K562 (cell line): ENCODE results near the gene MLLT1. TPM values are rescaled to one million over a fixed set of nuclear protein-coding genes. Genes with fewer than 3 reads are reported as not detected.

ENCODE experiments used
- CREM ChIP-seq: IDR thresholded peaks from 2 replicates; pipeline ENCODE4 v1.6.1; 2014; ENCODE audit warnings: antibody characterized with exemption, low read depth
- ERF ChIP-seq: fragments of 450-650 bp; formaldehyde crosslinking; IDR thresholded peaks from 2 replicates; pipeline ENCODE4 v1.4.0; 2020; ENCODE audit warnings: mild to moderate bottlenecking, mixed read lengths
- FOXK2 ChIP-seq, 2 experiments: fragments of 450-650 bp; IDR thresholded peaks in 1 of 2; conservative IDR thresholded peaks in 1 of 2; 2 replicates each; pipeline ENCODE4 v1.6.1; 2016; ENCODE audit warnings: low read depth in 2 of 2, mild to moderate bottlenecking in 1 of 2
- GMEB1 ChIP-seq: fragments of 250-450 bp; sonication (Bioruptor Pico); IDR thresholded peaks from 2 replicates; pipeline ENCODE4 v1.4.0; 2020; ENCODE audit warnings: mild to moderate bottlenecking
- HDAC1 ChIP-seq, 2 experiments: fragments of 450-650 bp; IDR thresholded peaks; 2 replicates each; pipeline ENCODE4 v1.6.1; 2016 to 2017; ENCODE audit warnings: inconsistent platforms in 1 of 2, mild to moderate bottlenecking in 1 of 2, moderate library complexity in 1 of 2
- RUNX1 ChIP-seq: sonication (generic); IDR thresholded peaks from 2 replicates; pipeline ENCODE4 v1.6.1; 2016; ENCODE audit warnings: antibody characterized with exemption, low read depth
- SOX6 ChIP-seq: fragments of 450-650 bp; IDR thresholded peaks from 2 replicates; pipeline ENCODE4 v1.6.1; 2014; ENCODE audit warnings: mild to moderate bottlenecking
- ZNF655 ChIP-seq: fragments of 250-450 bp; sonication (Bioruptor Pico); IDR thresholded peaks from 2 replicates; pipeline ENCODE4 v1.5.0; 2021
- polyA plus RNA-seq, 8 experiments: library from polyadenylated mRNA; depleted of rRNA in 4 of 8; stranded (reverse) in 5 of 8; unstranded in 3 of 8; fragments of >200 nt; fragmentation: Nextera tagmentation in 2 of 8; fragmentation: Illumina TruSeq in 1 of 8; extraction: Ambion mirVana in 2 of 8; extraction: Trizol in 1 of 8; gene quantifications; 2 replicates each; pipeline versions ENCODE4 v1.2.1 to v1.2.3, GENCODE V29; 2011 to 2014; ENCODE audit warnings: inconsistent platforms in 1 of 8, missing spikeins in 1 of 8
- total RNA-seq, 7 experiments: library from RNA; depleted of rRNA in 6 of 7; stranded (reverse); fragments of >200 nt in 6 of 7; fragmentation: Illumina TruSeq in 2 of 7; extraction: Trizol in 2 of 7; gene quantifications; 2 replicates each; pipeline versions ENCODE4 v1.2.1 to v1.2.3, GENCODE V29; 2011 to 2021; ENCODE audit warnings: low replicate concordance in 1 of 7
- TF ChIP-seq, protein P1 (sequence below): fragments of 450-650 bp; IDR thresholded peaks from 2 replicates; pipeline ENCODE4 v1.6.1; 2016; ENCODE audit warnings: low read depth
- TF ChIP-seq, protein P2 (sequence below), 2 experiments: fragments of 150-350 bp in 1 of 2; IDR thresholded peaks; 2 replicates each; pipeline ENCODE4 v1.6.1; 2012 to 2016; ENCODE audit warnings: low read depth in 2 of 2, low read length in 2 of 2, mild to moderate bottlenecking in 1 of 2, moderate library complexity in 1 of 2

MLLT1 gene
- total and polyA plus RNA-seq, 9 of the 15 experiments (the other 6 are each of a cell fraction or from before 2014, with no cell fraction given) = 0.23 to 63.5 (median 15.4) TPM

GRCh38 chr19:6199240-6199994, 80.4 kb downstream of the MLLT1 start (continued):
- peak; percentile 35 for TF ChIP-seq GMEB1 (CRISPR knock-in tag)
- no peak for TF ChIP-seq ZNF655 (CRISPR knock-in tag)
- TF ChIP-seq CREM = peak; percentile 39; the same call in 1 of the 2 replicates
- 0 out of 2 replicates have a peak, but pooled peaks have one; percentile 39 for TF ChIP-seq SOX6
- TF ChIP-seq, protein P1, sequence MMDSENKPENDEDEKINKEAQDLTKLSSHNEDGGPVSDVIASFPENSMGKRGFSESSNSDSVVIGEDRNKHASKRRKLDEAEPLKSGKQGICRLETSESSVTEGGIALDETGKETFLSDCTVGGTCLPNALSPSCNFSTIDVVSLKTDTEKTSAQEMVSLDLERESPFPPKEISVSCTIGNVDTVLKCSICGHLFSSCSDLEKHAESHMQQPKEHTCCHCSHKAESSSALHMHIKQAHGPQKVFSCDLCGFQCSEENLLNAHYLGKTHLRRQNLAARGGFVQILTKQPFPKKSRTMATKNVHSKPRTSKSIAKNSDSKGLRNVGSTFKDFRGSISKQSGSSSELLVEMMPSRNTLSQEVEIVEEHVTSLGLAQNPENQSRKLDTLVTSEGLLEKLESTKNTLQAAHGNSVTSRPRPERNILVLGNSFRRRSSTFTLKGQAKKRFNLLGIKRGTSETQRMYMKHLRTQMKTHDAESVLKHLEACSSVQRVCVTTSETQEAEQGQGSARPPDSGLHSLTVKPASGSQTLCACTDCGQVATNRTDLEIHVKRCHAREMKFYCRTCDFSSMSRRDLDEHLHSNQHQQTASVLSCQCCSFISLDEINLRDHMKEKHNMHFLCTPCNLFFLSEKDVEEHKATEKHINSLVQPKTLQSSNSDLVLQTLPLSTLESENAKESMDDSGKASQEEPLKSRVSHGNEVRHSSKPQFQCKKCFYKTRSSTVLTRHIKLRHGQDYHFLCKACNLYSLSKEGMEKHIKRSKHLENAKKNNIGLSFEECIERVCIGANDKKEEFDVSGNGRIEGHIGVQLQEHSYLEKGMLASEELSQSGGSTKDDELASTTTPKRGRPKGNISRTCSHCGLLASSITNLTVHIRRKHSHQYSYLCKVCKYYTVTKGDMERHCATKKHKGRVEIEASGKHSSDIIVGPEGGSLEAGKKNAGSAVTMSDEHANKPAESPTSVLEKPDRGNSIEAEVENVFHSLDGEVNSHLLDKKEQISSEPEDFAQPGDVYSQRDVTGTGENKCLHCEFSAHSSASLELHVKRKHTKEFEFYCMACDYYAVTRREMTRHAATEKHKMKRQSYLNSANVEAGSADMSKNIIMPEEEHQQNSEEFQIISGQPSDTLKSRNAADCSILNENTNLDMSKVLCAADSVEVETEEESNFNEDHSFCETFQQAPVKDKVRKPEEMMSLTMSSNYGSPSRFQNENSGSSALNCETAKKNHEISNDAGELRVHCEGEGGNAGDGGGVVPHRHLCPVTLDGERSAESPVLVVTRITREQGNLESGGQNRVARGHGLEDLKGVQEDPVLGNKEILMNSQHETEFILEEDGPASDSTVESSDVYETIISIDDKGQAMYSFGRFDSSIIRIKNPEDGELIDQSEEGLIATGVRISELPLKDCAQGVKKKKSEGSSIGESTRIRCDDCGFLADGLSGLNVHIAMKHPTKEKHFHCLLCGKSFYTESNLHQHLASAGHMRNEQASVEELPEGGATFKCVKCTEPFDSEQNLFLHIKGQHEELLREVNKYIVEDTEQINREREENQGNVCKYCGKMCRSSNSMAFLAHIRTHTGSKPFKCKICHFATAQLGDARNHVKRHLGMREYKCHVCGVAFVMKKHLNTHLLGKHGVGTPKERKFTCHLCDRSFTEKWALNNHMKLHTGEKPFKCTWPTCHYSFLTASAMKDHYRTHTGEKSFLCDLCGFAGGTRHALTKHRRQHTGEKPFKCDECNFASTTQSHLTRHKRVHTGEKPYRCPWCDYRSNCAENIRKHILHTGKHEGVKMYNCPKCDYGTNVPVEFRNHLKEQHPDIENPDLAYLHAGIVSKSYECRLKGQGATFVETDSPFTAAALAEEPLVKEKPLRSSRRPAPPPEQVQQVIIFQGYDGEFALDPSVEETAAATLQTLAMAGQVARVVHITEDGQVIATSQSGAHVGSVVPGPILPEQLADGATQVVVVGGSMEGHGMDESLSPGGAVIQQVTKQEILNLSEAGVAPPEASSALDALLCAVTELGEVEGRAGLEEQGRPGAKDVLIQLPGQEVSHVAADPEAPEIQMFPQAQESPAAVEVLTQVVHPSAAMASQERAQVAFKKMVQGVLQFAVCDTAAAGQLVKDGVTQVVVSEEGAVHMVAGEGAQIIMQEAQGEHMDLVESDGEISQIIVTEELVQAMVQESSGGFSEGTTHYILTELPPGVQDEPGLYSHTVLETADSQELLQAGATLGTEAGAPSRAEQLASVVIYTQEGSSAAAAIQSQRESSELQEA = no peak
- TF ChIP-seq, protein P2, sequence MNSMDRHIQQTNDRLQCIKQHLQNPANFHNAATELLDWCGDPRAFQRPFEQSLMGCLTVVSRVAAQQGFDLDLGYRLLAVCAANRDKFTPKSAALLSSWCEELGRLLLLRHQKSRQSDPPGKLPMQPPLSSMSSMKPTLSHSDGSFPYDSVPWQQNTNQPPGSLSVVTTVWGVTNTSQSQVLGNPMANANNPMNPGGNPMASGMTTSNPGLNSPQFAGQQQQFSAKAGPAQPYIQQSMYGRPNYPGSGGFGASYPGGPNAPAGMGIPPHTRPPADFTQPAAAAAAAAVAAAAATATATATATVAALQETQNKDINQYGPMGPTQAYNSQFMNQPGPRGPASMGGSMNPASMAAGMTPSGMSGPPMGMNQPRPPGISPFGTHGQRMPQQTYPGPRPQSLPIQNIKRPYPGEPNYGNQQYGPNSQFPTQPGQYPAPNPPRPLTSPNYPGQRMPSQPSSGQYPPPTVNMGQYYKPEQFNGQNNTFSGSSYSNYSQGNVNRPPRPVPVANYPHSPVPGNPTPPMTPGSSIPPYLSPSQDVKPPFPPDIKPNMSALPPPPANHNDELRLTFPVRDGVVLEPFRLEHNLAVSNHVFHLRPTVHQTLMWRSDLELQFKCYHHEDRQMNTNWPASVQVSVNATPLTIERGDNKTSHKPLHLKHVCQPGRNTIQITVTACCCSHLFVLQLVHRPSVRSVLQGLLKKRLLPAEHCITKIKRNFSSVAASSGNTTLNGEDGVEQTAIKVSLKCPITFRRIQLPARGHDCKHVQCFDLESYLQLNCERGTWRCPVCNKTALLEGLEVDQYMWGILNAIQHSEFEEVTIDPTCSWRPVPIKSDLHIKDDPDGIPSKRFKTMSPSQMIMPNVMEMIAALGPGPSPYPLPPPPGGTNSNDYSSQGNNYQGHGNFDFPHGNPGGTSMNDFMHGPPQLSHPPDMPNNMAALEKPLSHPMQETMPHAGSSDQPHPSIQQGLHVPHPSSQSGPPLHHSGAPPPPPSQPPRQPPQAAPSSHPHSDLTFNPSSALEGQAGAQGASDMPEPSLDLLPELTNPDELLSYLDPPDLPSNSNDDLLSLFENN (IDR thresholded peaks at IDR 0.05; ENCODE audit: low read depth in 2 of 2, low read length in 2 of 2) = no peak
- TF ChIP-seq HDAC1 (IDR thresholded peaks at IDR 0.05) = peak in 1 of 2 experiments; percentile 79; a peak in 2 of 4 replicates
- TF ChIP-seq RUNX1 = no peak
- TF ChIP-seq ERF (CRISPR knock-in tag) = no peak
- TF ChIP-seq FOXK2 (conservative IDR thresholded peaks at IDR 0.05 in 1 of 2, IDR thresholded peaks at IDR 0.05 in 1 of 2; ENCODE audit: low read depth in 2 of 2) = peak; percentile 4 to 49; a peak in 3 of 4 replicates
